ENCODE measurements around the gene FBN2.

FBN2 gene

GRCh38 chr5:128213340-128213739, 324.7 kb downstream of the FBN2 start:
- POLR2A ChIA-PET: no interaction called here
- no peak for DNase-seq (ENCODE audit: extremely low spot score)
- CTCF ChIA-PET: interaction anchor here (1.1 to 2.9 kb wide), 6 partner anchors 13 to 1555 kb away, joined by 3 to 14 read pairs (median 4); no protein-coding TSS in a partner anchor
- TF ChIP-seq CTCF (IDR thresholded peaks at IDR 0.05; ENCODE audit: control extremely low read depth, extremely low read depth, low read depth, missing control alignments): peak; percentile 75

GRCh38 chr5:128212191-128212806, 325.7 kb downstream of the FBN2 start:
- CTCF ChIA-PET: interaction anchor here (0.7 to 2.9 kb wide), 11 partner anchors 10 to 1556 kb away, joined by 3 to 14 read pairs (median 3); no protein-coding TSS in a partner anchor
- POLR2A ChIA-PET: no interaction called here
- TF ChIP-seq CTCF (IDR thresholded peaks at IDR 0.05; ENCODE audit: control extremely low read depth, extremely low read depth, low read depth, missing control alignments): no peak
- no peak for DNase-seq (ENCODE audit: extremely low spot score)

- ChIA-PET CTCF (interaction anchor here (0.6 to 1.6 kb wide), 6 partner anchors 19 to 645 kb away, joined by 3 to 6 read pairs (median 3); no protein-coding TSS in a partner anchor), POLR2A (no interaction called here)
- no peak for DNase-seq (ENCODE audit: extremely low spot score)
- no peak for TF ChIP-seq CTCF (IDR thresholded peaks at IDR 0.05; ENCODE audit: control extremely low read depth, extremely low read depth, low read depth, missing control alignments)
Observed at GRCh38 chr5:128208436-128208835, 329.6 kb downstream of the FBN2 start.

Data from GM10248 (cell line).